A549 treated with dexamethasone at 1 μM for 4 hours (cell line): Measurements from ENCODE around the gene CFAP58. TPM values are rescaled to one million over a fixed set of nuclear protein-coding genes. Genes with fewer than 3 reads are reported as not detected.

Experiments
- total RNA-seq: library from RNA; stranded (reverse); fragments of 200-300 nt; extraction: Qiagen RNA extraction; gene quantifications from 5 replicates; pipeline ENCODE4 v1.2.3, GENCODE V29; 2022

The CFAP58 gene
- total RNA-seq = 0.13 to 0.27 TPM (median 0.19 TPM) in 5 replicates

GRCh38 chr10:104353325-104354048 is at the start of gene CFAP58:
TSS of gene CFAP58 (plus strand) at chr10:104353833. CDS start at chr10:104353898, 65 bp downstream.

GRCh38 chr10:104337985-104338735 is 15.5 kb upstream of the CFAP58 start, which contains the start of gene ITPRIP:
TSS of gene ITPRIP (minus strand) at chr10:104338465. CDS start at chr10:104316051, 22,414 bp downstream.

Other genes starting within 250 kb of the CFAP58 start
- 14.0 to 16.5 TPM (median 14.6 TPM) in 5 replicates for gene SFR1, start 231.7 kb upstream of the CFAP58 start, total RNA-seq
- 0.12 to 0.61 TPM (median 0.20 TPM) in 5 replicates for gene CFAP43, start 121.5 kb upstream of the CFAP58 start, total RNA-seq
- gene GSTO1, start 98.9 kb upstream of the CFAP58 start, total RNA-seq = 236 to 313 TPM (median 252 TPM) in 5 replicates
- gene GSTO2, start 84.6 kb upstream of the CFAP58 start, total RNA-seq = 1.7 to 2.4 TPM (median 1.9 TPM) in 5 replicates
- gene ITPRIP, start 15.4 kb upstream of the CFAP58 start, total RNA-seq = 49.0 to 73.5 TPM (median 70.3 TPM) in 5 replicates